Measurements from ENCODE around the gene COPS2.

DNA sequence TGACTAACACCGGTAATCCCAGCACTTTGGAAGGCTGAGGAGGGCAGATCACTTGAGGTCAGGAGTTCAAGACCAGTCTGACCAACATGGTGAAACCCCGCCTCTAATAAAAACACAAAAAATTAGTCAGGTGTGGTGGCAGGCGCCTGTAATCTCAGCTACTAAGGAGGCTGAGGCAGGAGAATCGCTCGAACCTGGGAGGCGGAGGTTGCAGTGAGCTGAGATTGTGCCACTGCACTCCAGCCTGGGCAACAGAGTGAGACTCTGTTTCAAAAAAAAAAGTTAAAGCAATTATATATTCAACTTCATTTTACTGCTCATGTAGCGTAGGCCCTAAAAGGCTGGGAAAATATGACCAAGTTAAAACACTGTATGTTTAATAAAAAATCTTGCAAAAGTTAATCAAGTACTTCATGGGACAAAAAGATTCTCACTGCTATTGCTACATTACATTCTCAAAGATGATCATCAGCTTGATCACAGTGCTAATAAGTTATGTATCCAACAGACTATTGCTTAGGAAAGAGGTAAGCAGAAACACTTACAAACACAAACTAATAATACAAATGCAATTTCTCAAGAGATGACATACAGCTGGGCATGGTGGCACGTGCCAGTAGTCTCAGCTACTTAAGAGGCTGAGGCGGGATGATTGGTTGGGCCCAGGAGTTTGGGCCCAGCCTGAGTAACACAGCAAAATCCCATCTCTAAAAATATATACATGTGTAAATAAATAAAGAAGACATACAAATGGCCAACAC lies 2.7 kb downstream of the COPS2 start:
- TF ChIP-seq KLF13 (tag; IDR thresholded peaks at IDR 0.05; ENCODE audit: borderline replicate concordance, low read depth) (no peak), POLR2A (conservative IDR thresholded peaks at IDR 0.05) (no peak), CHD1 (IDR thresholded peaks at IDR 0.05; ENCODE audit: low read length) (no peak), FOXJ3 (CRISPR knock-in tag; IDR thresholded peaks at IDR 0.05) (no peak), YY1 (IDR thresholded peaks at IDR 0.05; ENCODE audit: borderline replicate concordance in 1 of 3, control insufficient read depth in 1 of 3, extremely low read depth in 1 of 3, insufficient read depth in 3 of 3, insufficient read length in 1 of 3, insufficient replicate concordance in 2 of 3, low read depth in 1 of 3, low read length in 2 of 3) (no peak), RB1 (IDR thresholded peaks at IDR 0.05; ENCODE audit: low read depth) (no peak)
- TF ChIP-seq, protein P1, sequence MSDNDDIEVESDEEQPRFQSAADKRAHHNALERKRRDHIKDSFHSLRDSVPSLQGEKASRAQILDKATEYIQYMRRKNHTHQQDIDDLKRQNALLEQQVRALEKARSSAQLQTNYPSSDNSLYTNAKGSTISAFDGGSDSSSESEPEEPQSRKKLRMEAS (CRISPR knock-in tag; IDR thresholded peaks at IDR 0.05) = no peak
